ENCODE measurements around the gene PARS2. TPM values are rescaled to one million over a fixed set of nuclear protein-coding genes. Genes with fewer than 3 reads are reported as not detected.

PARS2 gene
- total and polyA plus RNA-seq, 7 experiments from 2014 or later, result 0.66 to 7.6 (median 4.7) TPM

DNA sequence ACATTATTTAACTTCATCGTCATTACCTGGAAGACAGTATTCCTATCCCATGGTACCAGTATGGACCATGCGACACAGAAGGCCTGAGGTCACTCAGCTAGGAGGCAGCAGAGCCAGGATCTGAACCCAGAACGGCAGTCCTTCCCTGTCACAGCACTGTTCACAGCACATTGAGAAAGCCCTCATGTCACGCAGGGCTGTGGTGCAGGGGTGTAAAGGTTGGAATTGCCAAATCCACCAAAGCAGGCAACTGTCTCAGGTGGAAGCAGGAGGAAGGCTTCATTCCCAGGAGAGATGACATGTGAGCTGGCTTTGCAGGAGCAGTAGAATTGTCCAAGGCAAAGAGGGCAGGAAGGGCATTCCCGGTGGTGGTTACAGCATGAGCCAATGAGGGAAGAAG, 46.7 kb upstream of the PARS2 start:
- CTCF ChIA-PET, result interaction anchor here (0.6 to 0.8 kb wide), 2 partner anchors 743 to 746 kb away, joined by 3 to 10 read pairs; no protein-coding TSS in a partner anchor
- ATAC-seq (no peak), DNase-seq (no peak)
- Histone ChIP-seq H3K9me3 (ENCODE audit: control insufficient read depth in 2 of 3, low read length in 3 of 3) (no peaks in the 10 kb centered on the region), H3K27ac (ENCODE audit: low read depth, low read length) (no peak overlapping the region), H3K36me3 (ENCODE audit: control insufficient read depth in 2 of 3, insufficient read depth in 3 of 3, low read length in 3 of 3) (no peaks in the 10 kb centered on the region), H3K4me3 (ENCODE audit: low read length) (no peak overlapping the region), H3K4me1 (ENCODE audit: control insufficient read depth in 2 of 2, insufficient read depth in 2 of 2, low read length in 2 of 2) (peaks cover 0 to 11% of the 10 kb centered on the region in 2 donors), H3K27me3 (ENCODE audit: control insufficient read depth in 2 of 2, insufficient read depth in 2 of 2, low read length in 2 of 2) (no peaks in the 10 kb centered on the region)
- Mint-ChIP-seq H3K4me3 (no peak overlapping the region), H3K27ac (peak overlapping the region in 1 of 9 donors; percentile 32), H3K36me3 (no peaks in the 10 kb centered on the region), H3K9me3 (peaks cover 0 to 2% (median 0%) of the 10 kb centered on the region in 11 donors), H3K27me3 (no peaks in the 10 kb centered on the region), H3K4me1 (peaks cover 0 to 29% (median 7%) of the 10 kb centered on the region in 7 donors)
- POLR2A ChIA-PET, result no interaction called here
- intact Hi-C loops (cut with micrococcal nuclease), result no loop called here

DNA sequence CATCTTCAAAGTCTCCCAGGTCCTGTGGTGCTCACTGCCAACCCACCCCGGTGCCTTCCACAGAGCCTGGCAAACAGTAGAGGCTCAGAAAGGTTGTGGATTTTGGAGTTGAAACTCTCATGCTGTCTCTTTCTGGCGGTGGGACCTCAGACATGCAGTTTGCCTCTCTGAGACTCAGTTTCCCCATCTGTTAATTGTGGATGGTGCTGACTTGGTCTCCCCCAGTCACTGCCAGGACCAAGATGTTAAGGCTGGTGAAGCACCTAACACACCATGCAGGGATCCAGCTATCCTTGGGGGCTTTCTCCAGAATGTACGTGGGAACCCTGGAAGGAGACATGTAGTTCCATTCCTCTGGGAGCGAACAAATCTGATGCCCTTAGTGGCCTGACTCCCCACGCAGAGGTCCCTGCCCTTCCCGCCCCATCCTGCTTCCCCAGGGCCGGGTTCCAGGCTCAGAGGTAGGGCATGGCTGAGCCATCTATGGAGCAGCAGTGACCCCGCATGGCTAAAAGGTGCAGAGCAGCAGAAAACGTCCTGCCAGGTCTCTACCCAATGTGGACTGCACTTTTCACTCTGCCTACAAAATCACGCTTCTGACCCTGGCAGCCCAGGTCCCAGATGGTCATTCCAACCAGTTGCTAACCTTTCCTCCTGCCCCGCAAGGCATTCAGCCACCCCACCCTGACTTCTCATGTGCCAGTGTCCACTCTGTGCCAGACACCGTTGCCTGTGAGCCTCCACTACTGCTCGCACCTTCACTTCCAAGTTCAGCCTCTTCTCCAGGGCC, 46.0 kb upstream of the PARS2 start:
- Mint-ChIP-seq H3K4me1 (peaks cover 0 to 29% (median 7%) of the 10 kb centered on the region in 7 donors), H3K27me3 (no peaks in the 10 kb centered on the region), H3K36me3 (no peaks in the 10 kb centered on the region), H3K27ac (no peak overlapping the region), H3K4me3 (no peak overlapping the region), H3K9me3 (peaks cover 0 to 2% (median 0%) of the 10 kb centered on the region in 11 donors)
- ATAC-seq (peak; percentile 69), DNase-seq (peak; percentile 11 to 69 (median 53))
- Histone ChIP-seq H3K27ac (ENCODE audit: low read depth, low read length) (no peak overlapping the region), H3K9me3 (ENCODE audit: control insufficient read depth in 2 of 3, low read length in 3 of 3) (no peaks in the 10 kb centered on the region), H3K36me3 (ENCODE audit: control insufficient read depth in 2 of 3, insufficient read depth in 3 of 3, low read length in 3 of 3) (no peaks in the 10 kb centered on the region), H3K4me1 (ENCODE audit: control insufficient read depth in 2 of 2, insufficient read depth in 2 of 2, low read length in 2 of 2) (peaks cover 0 to 11% of the 10 kb centered on the region in 2 donors), H3K4me3 (ENCODE audit: low read length) (no peak overlapping the region), H3K27me3 (ENCODE audit: control insufficient read depth in 2 of 2, insufficient read depth in 2 of 2, low read length in 2 of 2) (no peaks in the 10 kb centered on the region)
- intact Hi-C loops (cut with micrococcal nuclease), result loop anchor here (1.0 kb wide), 5 partner anchors 138 to 949 kb away; no protein-coding TSS in a partner anchor
- POLR2A ChIA-PET, result interaction anchor here (0.6 kb wide), 1 partner anchor 10 kb away, joined by 3 read pairs; no protein-coding TSS in a partner anchor
- CTCF ChIA-PET, result interaction anchor here (1.0 to 1.9 kb wide), 5 partner anchors 9 to 311 kb away, joined by 4 to 10 read pairs (median 4); partner anchors contain the start of gene TTC22

DNA sequence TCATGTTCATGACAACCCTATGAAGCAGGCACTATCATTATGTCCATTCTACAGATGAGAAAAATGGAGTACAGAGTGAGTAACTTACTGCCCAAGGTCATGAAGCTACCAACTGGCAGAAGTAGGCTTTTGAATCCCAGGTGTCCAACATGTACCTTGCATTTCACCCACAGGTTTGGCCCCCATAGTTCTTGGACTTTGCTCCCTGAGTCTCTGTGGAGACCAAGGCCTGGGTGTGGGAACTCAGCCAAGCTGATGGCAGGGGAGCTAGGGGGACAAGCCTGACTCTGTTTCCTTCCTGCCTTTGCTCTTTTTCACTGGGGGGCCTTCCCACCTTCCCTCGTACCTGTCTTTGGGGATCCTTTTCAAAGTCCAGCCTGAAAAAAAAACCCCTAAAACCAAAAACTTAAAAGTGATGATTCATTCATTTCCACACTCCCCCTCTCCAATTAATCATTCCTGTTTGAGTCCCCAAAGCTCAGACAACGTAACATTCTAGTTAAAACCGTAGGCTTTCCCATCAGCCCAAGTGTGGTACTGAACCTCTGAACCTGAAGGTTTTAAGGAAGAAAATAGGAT, 45.3 kb upstream of the PARS2 start:
- no peak for DNase-seq
- intact Hi-C loops (cut with micrococcal nuclease), result loop anchor here (1.0 to 10.0 kb wide), 6 partner anchors 137 to 948 kb away; no protein-coding TSS in a partner anchor
- no peaks in the 10 kb centered on the region for H3K27me3 ChIP-seq (ENCODE audit: control insufficient read depth in 2 of 2, insufficient read depth in 2 of 2, low read length in 2 of 2)
- no peaks in the 10 kb centered on the region for H3K9me3 ChIP-seq (ENCODE audit: control insufficient read depth in 2 of 3, low read length in 3 of 3)
- H3K4me3 ChIP-seq (ENCODE audit: low read length), result no peak overlapping the region
- ATAC-seq, result no peak
- no peaks in the 10 kb centered on the region for H3K36me3 ChIP-seq (ENCODE audit: control insufficient read depth in 2 of 3, insufficient read depth in 3 of 3, low read length in 3 of 3)
- Mint-ChIP-seq H3K36me3 (no peaks in the 10 kb centered on the region), H3K27me3 (no peaks in the 10 kb centered on the region), H3K9me3 (peaks cover 0 to 2% (median 0%) of the 10 kb centered on the region in 11 donors), H3K4me1 (peaks cover 0 to 36% (median 7%) of the 10 kb centered on the region in 7 donors), H3K27ac (peak overlapping the region in 1 of 9 donors; percentile 55), H3K4me3 (no peak overlapping the region)
- H3K27ac ChIP-seq (ENCODE audit: low read depth, low read length), result no peak overlapping the region
- POLR2A ChIA-PET, result interaction anchor here (0.6 kb wide), 1 partner anchor 9 kb away, joined by 3 read pairs; no protein-coding TSS in a partner anchor
- CTCF ChIA-PET, result interaction anchor here (1.0 to 1.9 kb wide), 5 partner anchors 9 to 310 kb away, joined by 4 to 10 read pairs (median 4); partner anchors contain the start of gene TTC22
- peaks cover 3 to 13% of the 10 kb centered on the region in 2 donors for H3K4me1 ChIP-seq (ENCODE audit: control insufficient read depth in 2 of 2, insufficient read depth in 2 of 2, low read length in 2 of 2)

DNA sequence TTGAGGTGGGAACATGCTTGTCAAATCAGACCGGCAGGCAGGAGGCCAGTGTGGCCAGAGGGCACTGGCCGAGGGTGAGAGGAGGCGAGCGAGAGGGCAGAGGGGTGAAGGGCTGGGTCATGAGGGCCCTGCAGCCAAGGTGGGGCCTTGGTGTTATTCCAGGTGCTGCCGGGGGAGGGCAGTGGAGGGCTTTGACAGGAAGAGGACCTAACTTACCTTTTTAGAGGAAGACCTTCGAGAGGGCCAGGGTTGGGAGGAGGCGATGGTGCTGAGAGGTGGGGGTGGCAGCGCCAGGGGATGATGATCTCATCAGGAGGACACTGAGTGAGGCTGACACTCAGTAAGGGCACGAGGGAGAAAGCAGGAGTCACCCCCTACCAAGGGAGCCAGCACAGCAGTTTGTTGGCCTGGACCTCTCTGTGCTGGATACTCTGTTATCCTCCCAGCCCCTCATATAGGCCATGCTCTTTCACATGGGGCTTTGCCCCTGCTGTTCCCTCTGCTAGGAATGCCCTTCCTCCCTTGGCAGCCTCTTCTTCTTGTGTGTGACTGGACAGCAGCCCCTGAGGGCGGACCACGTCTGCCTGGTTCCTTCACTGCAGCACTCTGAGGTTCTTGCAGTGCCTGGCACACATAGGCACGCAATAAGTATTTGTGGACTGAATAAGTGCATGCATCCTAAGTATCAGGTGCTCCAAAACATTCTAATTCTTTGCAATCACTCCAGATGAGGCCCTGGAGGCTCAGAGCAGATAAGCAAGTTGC, 44.3 kb upstream of the PARS2 start:
- Mint-ChIP-seq H3K9me3 (peaks cover 0 to 2% (median 0%) of the 10 kb centered on the region in 11 donors), H3K27me3 (no peaks in the 10 kb centered on the region), H3K36me3 (no peaks in the 10 kb centered on the region), H3K27ac (peak overlapping the region in 2 of 9 donors; percentile 2 to 8), H3K4me3 (peak overlapping the region in 1 of 10 donors; percentile 21), H3K4me1 (peaks cover 6 to 45% (median 9%) of the 10 kb centered on the region in 7 donors)
- no peak overlapping the region for H3K27ac ChIP-seq (ENCODE audit: low read depth, low read length)
- DNase-seq (no peak), ATAC-seq (no peak)
- H3K36me3 ChIP-seq (ENCODE audit: control insufficient read depth in 2 of 3, insufficient read depth in 3 of 3, low read length in 3 of 3), result no peaks in the 10 kb centered on the region
- peaks cover 7 to 20% of the 10 kb centered on the region in 2 donors for H3K4me1 ChIP-seq (ENCODE audit: control insufficient read depth in 2 of 2, insufficient read depth in 2 of 2, low read length in 2 of 2)
- POLR2A ChIA-PET, result no interaction called here
- no peaks in the 10 kb centered on the region for H3K27me3 ChIP-seq (ENCODE audit: control insufficient read depth in 2 of 2, insufficient read depth in 2 of 2, low read length in 2 of 2)
- intact Hi-C loops (cut with micrococcal nuclease), result loop anchor here in 1 of 2 donors (10.0 kb wide), 1 partner anchor 944 kb away; no protein-coding TSS in a partner anchor
- CTCF ChIA-PET, result interaction anchor here (1.5 to 1.9 kb wide), 3 partner anchors 8 to 134 kb away, joined by 4 to 10 read pairs (median 4); partner anchors contain the start of gene TTC22
- no peaks in the 10 kb centered on the region for H3K9me3 ChIP-seq (ENCODE audit: control insufficient read depth in 2 of 3, low read length in 3 of 3)
- H3K4me3 ChIP-seq (ENCODE audit: low read length), result no peak overlapping the region

DNA sequence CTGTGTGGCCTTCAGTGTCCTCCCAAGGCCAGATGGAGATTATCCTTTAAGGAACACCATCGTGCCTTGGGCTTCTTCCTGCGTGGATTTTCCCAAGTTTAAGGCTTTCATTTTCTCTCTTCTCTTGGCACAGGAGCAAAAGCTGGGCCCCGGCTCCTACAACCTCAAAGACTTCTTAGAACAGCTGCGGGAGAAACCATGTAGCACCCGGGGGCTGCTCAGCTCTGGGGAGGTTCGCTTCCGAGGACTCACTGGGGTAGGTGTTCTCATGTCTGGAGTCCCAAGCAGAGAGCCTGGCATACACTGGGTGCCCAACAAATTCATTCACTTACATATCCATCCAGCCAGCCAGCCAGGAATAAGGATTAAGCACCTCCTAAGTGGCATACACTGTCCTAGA, 43.4 kb upstream of the PARS2 start:
- Histone ChIP-seq H3K36me3 (ENCODE audit: control insufficient read depth in 2 of 3, insufficient read depth in 3 of 3, low read length in 3 of 3) (no peaks in the 10 kb centered on the region), H3K27me3 (ENCODE audit: control insufficient read depth in 2 of 2, insufficient read depth in 2 of 2, low read length in 2 of 2) (no peaks in the 10 kb centered on the region), H3K4me1 (ENCODE audit: control insufficient read depth in 2 of 2, insufficient read depth in 2 of 2, low read length in 2 of 2) (peaks cover 7 to 20% of the 10 kb centered on the region in 2 donors), H3K4me3 (ENCODE audit: low read length) (no peak overlapping the region), H3K9me3 (ENCODE audit: control insufficient read depth in 2 of 3, low read length in 3 of 3) (no peaks in the 10 kb centered on the region), H3K27ac (ENCODE audit: low read depth, low read length) (no peak overlapping the region)
- Mint-ChIP-seq H3K27me3 (no peaks in the 10 kb centered on the region), H3K4me1 (peaks cover 7 to 49% (median 15%) of the 10 kb centered on the region in 7 donors), H3K27ac (no peak overlapping the region), H3K4me3 (peak overlapping the region in 1 of 10 donors; percentile 21), H3K9me3 (peaks cover 0 to 2% (median 0%) of the 10 kb centered on the region in 11 donors), H3K36me3 (no peaks in the 10 kb centered on the region)
- intact Hi-C loops (cut with micrococcal nuclease), result loop anchor here in 1 of 2 donors (10.0 kb wide), 1 partner anchor 943 kb away; no protein-coding TSS in a partner anchor
- POLR2A ChIA-PET, result no interaction called here
- ATAC-seq, result no peak
- DNase-seq, result no peak
- CTCF ChIA-PET, result no interaction called here

All from naive thymus-derived CD4-positive, alpha-beta T cell (primary cell).